HL-60 (cell line): Measurements from ENCODE around the gene PCSK2.

ENCODE experiments used
- DNase-seq, 2 experiments: peaks; one replicate each; pipeline ENCODE4 v3.0.0-alpha.2; 2010 to 2020; ENCODE audit warnings: low read depth in 1 of 2, low spot score in 1 of 2
- H3K27ac ChIP-seq: fragments of 250-450 bp; sonication (Bioruptor Pico); replicated peaks from 2 replicates; pipeline ENCODE4 v1.5.1; 2020; ENCODE audit warnings: mild to moderate bottlenecking, moderate library complexity
- H3K27me3 ChIP-seq: fragments of 250-450 bp; sonication (Bioruptor Pico); 2 replicates; pipeline ENCODE4 v1.5.1; 2021; ENCODE audit warnings: mild to moderate bottlenecking, moderate library complexity; ENCODE audit not compliant: insufficient read depth, poor library complexity, severe bottlenecking
- H3K4me3 ChIP-seq: replicated peaks from 2 replicates; pipeline ENCODE4 v1.5.1; 2011; ENCODE audit warnings: mild to moderate bottlenecking, control low read depth, low read length; ENCODE audit not compliant: insufficient read depth
- CTCF ChIP-seq: IDR thresholded peaks from one replicate; pipeline ENCODE4 v1.5.1; 2011; ENCODE audit warnings: low read length, control low read depth, inconsistent platforms; ENCODE audit not compliant: insufficient read depth
- GABPA ChIP-seq: IDR thresholded peaks from 2 replicates; pipeline ENCODE4 v1.6.1; 2012; ENCODE audit warnings: low read depth
- POLR2AphosphoS5 ChIP-seq: IDR thresholded peaks from 2 replicates; pipeline ENCODE4 v1.6.1; 2012; ENCODE audit warnings: low read depth
- REST ChIP-seq: IDR thresholded peaks from 2 replicates; pipeline ENCODE4 v1.6.1; 2012; ENCODE audit warnings: low read depth; ENCODE audit not compliant: insufficient replicate concordance
- SPI1 ChIP-seq: IDR thresholded peaks from 2 replicates; pipeline ENCODE4 v1.6.1; 2012; ENCODE audit warnings: low read depth, mild to moderate bottlenecking, borderline replicate concordance

PCSK2 gene

GRCh38 chr20:17379651-17380050 is 152.8 kb downstream of the PCSK2 start:
- no peak overlapping the region for H3K27ac ChIP-seq
- no peak for DNase-seq
- H3K27me3 ChIP-seq: no peaks in the 10 kb centered on the region
- TF ChIP-seq SPI1 (no peak), REST (no peak), GABPA (no peak), POLR2AphosphoS5 (no peak), CTCF (no peak)
- no peak overlapping the region for H3K4me3 ChIP-seq

GRCh38 chr20:17380801-17381200 is 154.0 kb downstream of the PCSK2 start:
- Histone ChIP-seq H3K4me3 (no peak overlapping the region), H3K27me3 (no peaks in the 10 kb centered on the region), H3K27ac (no peak overlapping the region)
- TF ChIP-seq CTCF: no peak
- no peak for TF ChIP-seq POLR2AphosphoS5
- no peak for TF ChIP-seq GABPA
- TF ChIP-seq REST: no peak
- no peak for DNase-seq

GRCh38 chr20:17381724-17382123 is 154.9 kb downstream of the PCSK2 start:
- no peaks in the 10 kb centered on the region for H3K27me3 ChIP-seq
- DNase-seq: no peak
- H3K4me3 ChIP-seq: no peak overlapping the region
- H3K27ac ChIP-seq: no peak overlapping the region
- no peak for TF ChIP-seq POLR2AphosphoS5

- Histone ChIP-seq H3K27me3 (no peaks in the 10 kb centered on the region), H3K27ac (no peak overlapping the region), H3K4me3 (no peak overlapping the region)
- DNase-seq: no peak
- TF ChIP-seq REST (no peak), GABPA (no peak), CTCF (no peak), SPI1 (no peak), POLR2AphosphoS5 (no peak)
Measured at GRCh38 chr20:17385798-17386197, 159.0 kb downstream of the PCSK2 start.
